Measurements from ENCODE around the gene DNAJB13.
A peak's percentile ranks its signal among the peaks of the same experiment; 100 is the strongest.

Gene DNAJB13

DNA sequence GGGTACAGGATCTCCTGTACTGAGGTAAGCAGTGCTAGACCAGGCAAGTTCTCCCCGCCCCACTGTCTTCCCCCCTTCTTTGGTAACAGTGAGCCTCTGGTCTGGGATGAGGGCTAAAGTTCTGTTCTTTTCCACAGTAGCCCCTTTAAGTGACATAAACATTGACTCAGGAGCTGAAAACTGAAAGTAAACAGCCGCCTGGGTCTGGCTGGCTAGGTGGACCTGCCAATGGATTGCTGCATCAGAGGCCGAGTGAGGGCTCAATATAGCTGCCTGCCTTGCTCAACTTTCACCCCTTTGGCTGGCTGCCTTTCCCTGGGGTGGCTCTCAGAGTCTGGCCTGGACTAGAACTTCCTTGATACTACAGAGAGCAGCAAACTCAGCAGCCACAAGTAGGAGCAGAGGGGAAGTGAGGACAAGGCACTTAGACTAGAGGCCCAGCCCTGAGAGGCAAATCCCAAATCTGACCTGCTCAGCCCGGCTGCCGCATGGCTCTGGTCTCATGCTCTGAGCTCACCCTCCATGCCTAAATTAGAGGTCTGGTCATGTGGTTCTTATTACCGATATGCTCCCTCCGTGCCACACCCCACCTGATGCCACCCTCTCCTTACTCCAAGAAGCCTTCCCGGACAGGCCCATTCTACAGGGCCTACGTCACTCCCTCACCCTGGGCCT is 67.6 kb downstream of the DNAJB13 start:
- peak; percentile 84 to 91 for DNase-seq

GRCh38 chr11:74019104-74019738 is 68.4 kb downstream of the DNAJB13 start:
- no peak for DNase-seq

GRCh38 chr11:74019860-74020259 is 69.0 kb downstream of the DNAJB13 start:
- peak; percentile 32 to 70 for DNase-seq

Measured in inflammatory macrophage treated with lipopolysaccharide for 1 hour (primary cell).